T-helper 2 cell treated with Interferon-gamma antibody and Interleukin-4, amounts not matched to agents 100 ng/mL and 5 ng/mL, for 36 hours (primary cell): ENCODE results near the gene CPZ. TPM values are rescaled to one million over a fixed set of nuclear protein-coding genes. Genes with fewer than 3 reads are reported as not detected.
"Not testable (repeated sequence)": the region's sequence is repeated elsewhere in the genome, so short reads cannot be mapped to it uniquely, and the experiment has no call there.

ENCODE experiments used
- intact Hi-C: fragments of 100-400 bp; cut with micrococcal nuclease; formaldehyde crosslinking; loops from one replicate; pipeline ENCODE4 v1.15.1; 2023
- total RNA-seq: library from RNA; stranded (reverse); gene quantifications from 2 replicates; pipeline ENCODE4 v1.2.3, GENCODE V29; 2022

Gene CPZ
- total RNA-seq, 1 donor from 2014 or later: not detected

- intact Hi-C loops: loop anchor here (10.0 kb wide), 1 partner anchor 307 kb away; no protein-coding TSS in a partner anchor
Observed at GRCh38 chr4:8607603-8608481, 15.3 kb downstream of the CPZ start.

GRCh38 chr4:8608714-8609391, 16.3 kb downstream of the CPZ start:
- intact Hi-C loops: loop anchor here (10.0 kb wide), 1 partner anchor 306 kb away; no protein-coding TSS in a partner anchor

- intact Hi-C loops: loop anchor here (10.0 kb wide), 1 partner anchor 305 kb away; no protein-coding TSS in a partner anchor
Observed at GRCh38 chr4:8609406-8609805, 16.8 kb downstream of the CPZ start.

GRCh38 chr4:8609824-8610350, 17.3 kb downstream of the CPZ start:
- intact Hi-C loops: loop anchor here (10.0 kb wide), 1 partner anchor 305 kb away; no protein-coding TSS in a partner anchor

- intact Hi-C loops: no loop called here
Observed at GRCh38 chr4:8610858-8611616, 18.5 kb downstream of the CPZ start.

- intact Hi-C loops: no loop called here
Observed at GRCh38 chr4:8612646-8613045, 20.1 kb downstream of the CPZ start.

GRCh38 chr4:8613421-8614364, 21.1 kb downstream of the CPZ start:
- intact Hi-C loops: no loop called here

GRCh38 chr4:8614365-8615193, 22.0 kb downstream of the CPZ start:
- intact Hi-C loops: no loop called here

- intact Hi-C loops: no loop called here
Observed at GRCh38 chr4:8615366-8615765, 22.8 kb downstream of the CPZ start.

GRCh38 chr4:8615921-8616787, 23.6 kb downstream of the CPZ start:
- intact Hi-C loops: no loop called here

- intact Hi-C loops: no loop called here
Observed at GRCh38 chr4:8616831-8617230, 24.3 kb downstream of the CPZ start.

GRCh38 chr4:8617486-8618040, 25.0 kb downstream of the CPZ start:
- intact Hi-C loops: no loop called here

GRCh38 chr4:8618421-8618820, 25.9 kb downstream of the CPZ start:
- intact Hi-C loops: no loop called here

- intact Hi-C loops: no loop called here
Observed at GRCh38 chr4:8618961-8619720, 26.6 kb downstream of the CPZ start.

GRCh38 chr4:8621135-8621534, 28.6 kb downstream of the CPZ start:
- intact Hi-C loops: not testable (repeated sequence)

GRCh38 chr4:8624601-8625272, 32.2 kb downstream of the CPZ start:
- intact Hi-C loops: not testable (repeated sequence)
